Raji (cell line): ENCODE measurements around the gene SORBS1.

Source experiments
- POLR2A ChIP-seq: IDR thresholded peaks from 2 replicates; pipeline ENCODE4 v1.6.1; 2011; ENCODE audit warnings: low read depth, low read length, control low read depth; ENCODE audit not compliant: insufficient read depth

The SORBS1 gene

DNA sequence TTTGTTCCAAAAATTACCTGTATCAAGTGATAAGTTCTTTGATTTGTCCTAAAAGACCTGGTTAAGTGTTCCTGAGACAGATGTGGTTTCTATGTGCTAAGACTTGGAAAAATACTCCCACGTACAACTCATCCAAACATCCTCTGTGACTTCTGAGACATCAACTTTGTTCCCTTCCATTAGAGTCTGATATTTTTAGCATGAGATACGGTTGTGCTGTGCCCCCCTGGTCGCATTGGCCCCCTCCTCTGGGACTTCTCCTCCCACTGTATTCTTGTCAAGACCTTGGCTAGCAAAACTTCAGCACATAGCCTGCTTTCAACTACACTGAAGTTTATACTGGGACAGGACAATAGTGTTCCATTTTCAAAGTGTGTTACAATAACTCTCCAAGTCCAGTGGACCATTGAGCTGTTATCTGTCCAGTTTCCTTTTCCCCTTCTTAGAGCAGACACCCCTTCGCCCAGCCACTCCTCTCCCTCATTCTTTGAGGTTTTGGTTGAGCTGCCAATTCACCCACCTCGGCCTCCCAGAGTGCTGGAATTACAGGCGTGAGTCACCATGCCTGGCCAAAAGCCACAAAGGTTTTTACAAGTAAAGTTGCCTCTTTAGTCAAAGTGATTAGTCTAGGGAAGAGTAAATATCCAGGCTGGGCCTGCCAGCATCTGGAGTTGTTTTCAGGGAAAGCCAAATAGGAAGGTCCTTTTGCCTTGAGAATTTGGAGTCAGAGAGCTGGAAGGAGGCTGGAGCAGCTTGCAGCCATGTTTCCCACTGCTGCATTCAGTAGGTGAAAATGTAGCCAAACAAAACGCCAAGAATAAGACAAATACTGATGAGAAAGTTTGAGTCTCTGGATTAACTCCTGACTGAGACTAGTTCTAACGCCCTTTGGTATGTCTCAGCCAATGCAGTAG is 252.5 kb downstream of the SORBS1 start:
- TF ChIP-seq POLR2A, result no peak

DNA sequence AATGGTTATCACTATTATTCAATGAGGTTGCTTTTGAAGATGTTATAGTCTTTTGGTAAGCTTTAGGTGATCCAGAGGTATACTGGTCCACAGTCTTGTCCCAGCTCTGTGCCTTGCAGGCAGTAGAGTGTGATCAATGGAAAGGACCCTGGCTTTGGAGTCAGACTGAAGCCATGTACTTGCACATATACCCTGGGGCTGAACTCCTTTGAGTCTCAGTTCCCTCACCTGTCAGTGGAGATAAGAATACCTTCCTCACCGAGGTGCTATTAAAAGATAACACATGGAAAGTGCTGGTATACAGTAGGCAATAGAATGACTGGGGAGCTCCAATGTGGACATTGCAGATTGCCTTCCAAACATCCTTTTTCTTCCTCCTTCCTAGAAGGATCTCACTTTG is 254.3 kb downstream of the SORBS1 start:
- TF ChIP-seq POLR2A, result no peak

GRCh38 chr10:95306318-95306650 is 254.9 kb downstream of the SORBS1 start:
- no peak for TF ChIP-seq POLR2A

DNA sequence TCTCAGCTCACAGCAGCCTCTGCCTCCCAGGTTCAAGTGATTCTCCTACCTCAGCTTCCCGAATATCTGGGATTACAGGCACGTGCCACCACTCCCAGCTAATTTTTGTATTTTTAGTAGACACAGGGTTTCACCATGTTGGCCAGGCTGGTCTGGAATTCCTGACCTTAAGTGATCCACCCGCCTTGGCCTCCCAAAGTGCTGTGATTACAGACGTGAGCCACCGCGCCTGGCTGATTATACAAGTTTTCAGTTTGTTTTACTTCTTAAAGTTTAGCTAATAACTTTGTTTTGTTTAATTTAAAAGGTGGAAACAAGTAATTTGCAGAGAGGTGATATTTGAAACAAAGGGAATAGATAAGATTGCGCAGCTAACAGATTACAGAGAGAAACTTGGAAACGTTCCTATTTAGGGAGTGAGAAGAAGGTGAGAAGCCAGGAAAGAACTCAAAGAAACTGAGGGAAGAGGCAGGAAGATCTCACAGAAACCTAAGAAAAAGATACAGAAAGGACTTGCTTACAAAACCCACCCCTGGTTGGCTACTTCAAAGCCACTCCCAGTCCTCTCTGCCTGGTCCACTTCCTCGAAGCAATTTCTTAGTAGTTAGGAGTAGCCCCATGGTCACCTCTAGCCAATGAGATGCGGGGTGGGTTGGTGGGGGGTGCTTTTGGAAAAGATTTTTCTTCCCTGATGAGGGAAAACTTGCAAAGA is 255.4 kb downstream of the SORBS1 start:
- TF ChIP-seq POLR2A, result no peak

- TF ChIP-seq POLR2A, result no peak
Observed at GRCh38 chr10:95304976-95305375, 256.2 kb downstream of the SORBS1 start.

DNA sequence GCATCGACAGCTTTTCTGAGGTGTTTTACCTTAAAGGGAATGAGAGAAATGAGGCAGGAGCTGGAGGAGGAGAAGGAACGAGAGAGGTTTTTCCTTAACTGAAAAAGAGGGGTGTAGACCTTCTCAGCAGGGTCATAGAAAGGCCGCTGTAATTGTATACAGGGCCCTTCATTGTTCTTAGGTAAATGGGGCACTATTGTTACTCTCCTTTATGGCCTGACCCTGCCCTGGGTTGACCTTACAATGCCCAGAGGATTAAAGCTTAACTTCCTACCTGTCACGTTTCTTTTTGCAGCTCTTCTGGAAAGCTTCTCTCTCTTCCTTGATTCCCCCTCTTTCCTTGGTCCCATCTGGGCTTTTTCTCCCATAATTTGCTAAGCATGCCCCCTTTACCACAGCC is 256.7 kb downstream of the SORBS1 start:
- no peak for TF ChIP-seq POLR2A

DNA sequence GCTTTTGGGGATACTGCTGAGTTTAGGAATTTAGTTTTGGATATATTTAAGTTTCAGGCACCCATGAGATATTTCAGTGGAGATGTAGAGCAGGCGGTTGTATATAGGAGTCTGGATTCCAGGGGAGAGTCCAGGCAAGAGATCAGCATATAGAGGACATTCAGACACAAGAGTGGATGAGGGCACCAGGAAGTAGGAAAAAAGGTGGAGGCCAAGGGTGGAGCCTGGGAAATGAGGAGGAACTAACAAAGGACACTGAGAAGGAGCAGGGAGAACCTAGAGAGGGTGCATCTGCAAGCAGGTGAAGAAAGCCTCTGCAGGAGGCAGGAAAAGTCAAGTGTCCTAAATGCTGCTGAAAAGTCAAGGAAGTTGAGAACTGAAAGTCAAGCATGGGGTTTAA is 257.2 kb downstream of the SORBS1 start:
- TF ChIP-seq POLR2A, result no peak

DNA sequence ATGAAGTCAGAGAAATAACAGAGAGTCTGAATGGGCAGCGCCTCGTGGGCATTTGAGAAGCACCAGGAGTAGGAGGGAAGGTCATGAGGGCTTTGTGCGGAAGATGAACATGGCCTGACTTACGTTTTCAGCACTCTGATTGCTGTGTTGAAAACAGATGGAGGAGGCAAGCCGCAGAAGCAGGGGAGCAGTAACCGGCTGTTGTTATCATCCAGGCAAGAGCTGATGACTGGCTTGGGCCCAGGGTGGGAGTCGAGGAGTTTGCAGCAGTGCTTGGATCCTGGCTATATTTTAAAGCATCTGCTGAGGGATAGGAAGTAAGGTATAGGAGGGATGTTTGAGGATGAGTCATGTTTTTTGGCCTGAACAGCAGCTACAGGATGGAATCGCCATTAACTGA is 257.6 kb downstream of the SORBS1 start:
- TF ChIP-seq POLR2A, result no peak

DNA sequence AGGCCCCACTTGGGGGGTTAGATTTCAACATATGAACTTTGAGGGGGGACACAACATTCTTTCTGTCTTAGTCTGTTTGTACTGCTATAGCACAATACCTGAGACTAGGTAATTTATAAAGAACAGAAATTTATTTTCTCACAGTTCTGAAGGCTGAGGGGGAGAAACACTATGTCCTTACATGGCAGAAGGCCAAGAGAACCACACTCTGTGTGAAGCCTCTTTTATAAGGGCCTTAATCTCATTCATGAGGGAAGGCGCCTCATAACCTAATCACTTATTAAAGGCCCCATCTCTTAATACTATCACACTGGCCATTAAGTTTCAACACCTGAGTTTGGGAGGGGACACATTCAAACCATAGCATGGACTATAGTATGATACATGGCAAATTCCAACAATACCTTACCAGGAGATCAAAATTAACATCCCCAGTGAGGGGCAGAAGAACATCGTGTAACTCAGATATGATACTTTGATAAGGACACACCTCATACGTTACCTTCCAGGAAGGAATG is 261.1 kb downstream of the SORBS1 start:
- no peak for TF ChIP-seq POLR2A

- no peak for TF ChIP-seq POLR2A
Observed at GRCh38 chr10:95297402-95297801, 263.8 kb downstream of the SORBS1 start.

- no peak for TF ChIP-seq POLR2A
Observed at GRCh38 chr10:95296764-95297163, 264.4 kb downstream of the SORBS1 start.

DNA sequence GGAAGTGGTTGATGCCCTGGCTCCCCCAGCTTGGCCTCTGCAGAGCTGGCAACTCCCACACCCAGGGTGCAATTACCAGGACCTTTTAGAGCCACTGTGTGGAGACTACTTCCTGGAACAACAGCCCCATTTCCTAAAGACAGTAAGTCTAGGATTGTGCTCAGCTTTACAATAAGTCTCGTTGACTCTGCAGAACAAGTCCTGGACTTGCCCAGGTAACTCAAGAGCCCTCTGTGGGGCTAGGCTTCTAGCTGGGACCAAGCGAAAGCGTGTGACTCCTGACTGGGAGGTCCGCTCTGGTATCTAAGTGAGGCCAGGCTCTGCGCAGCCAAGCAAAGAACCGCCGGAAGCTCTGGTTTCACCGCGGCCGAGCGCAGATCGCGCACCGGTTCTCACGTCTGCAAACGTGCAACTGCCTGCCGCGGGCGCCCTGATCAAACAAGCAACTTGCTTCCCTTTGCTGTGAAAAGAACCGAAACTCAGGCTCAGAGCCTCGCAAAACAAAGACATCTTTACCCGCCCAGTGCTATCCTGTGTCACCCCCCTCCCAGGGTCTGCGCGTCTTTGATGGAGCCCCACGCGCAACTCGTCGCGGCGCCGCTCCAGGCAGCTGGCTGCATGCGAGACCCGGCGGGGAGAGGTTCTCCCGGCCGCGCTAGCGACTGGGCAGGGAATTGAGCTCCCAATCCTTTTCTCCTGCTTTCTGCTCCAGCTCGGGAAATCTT is 266.0 kb downstream of the SORBS1 start:
- no peak for TF ChIP-seq POLR2A

- no peak for TF ChIP-seq POLR2A
Observed at GRCh38 chr10:95293631-95294030, 267.5 kb downstream of the SORBS1 start.

GRCh38 chr10:95291365-95292039 is 269.7 kb downstream of the SORBS1 start:
- TF ChIP-seq POLR2A, result no peak
